Subcutaneous abdominal adipose tissue (tissue), 5 donors: ENCODE measurements around the gene RFK.

ENCODE experiments used
- H3K27ac ChIP-seq: one replicate; pipeline ENCODE4 v1.7.0; 2013; ENCODE audit warnings: low read depth, mild to moderate bottlenecking, inconsistent platforms, low read length, moderate library complexity
- H3K27me3 ChIP-seq, 5 donors: one replicate each; pipeline ENCODE4 v1.7.0; 2013; ENCODE audit warnings: low read length in 5 of 5, inconsistent platforms in 1 of 5; ENCODE audit not compliant: control insufficient read depth in 5 of 5, insufficient read depth in 4 of 5
- H3K36me3 ChIP-seq, 5 donors: one replicate each; pipeline ENCODE4 v1.7.0; 2013; ENCODE audit warnings: low read length in 5 of 5; ENCODE audit not compliant: control insufficient read depth in 5 of 5, insufficient read depth in 5 of 5
- H3K4me1 ChIP-seq, 5 donors: one replicate each; pipeline ENCODE4 v1.7.0; 2013; ENCODE audit warnings: low read length in 5 of 5, mild to moderate bottlenecking in 3 of 5, moderate library complexity in 1 of 5; ENCODE audit not compliant: control insufficient read depth in 5 of 5, insufficient read depth in 5 of 5
- H3K4me3 ChIP-seq, 5 donors: one replicate each; pipeline ENCODE4 v1.7.0; 2013; ENCODE audit warnings: low read length in 5 of 5, low read depth in 1 of 5
- H3K9ac ChIP-seq, 5 donors: one replicate each; pipeline ENCODE4 v1.7.0; 2013; ENCODE audit warnings: low read length in 5 of 5, mild to moderate bottlenecking in 4 of 5, moderate library complexity in 3 of 5
- H3K9me3 ChIP-seq, 5 donors: one replicate each; pipeline ENCODE4 v1.7.0; 2013; ENCODE audit warnings: low read length in 5 of 5; ENCODE audit not compliant: control insufficient read depth in 5 of 5
- donor health status: healthy.
- donor health status: healthy.
- donor health status: healthy.
- donor health status: healthy.
- donor health status: healthy.

Gene RFK

DNA sequence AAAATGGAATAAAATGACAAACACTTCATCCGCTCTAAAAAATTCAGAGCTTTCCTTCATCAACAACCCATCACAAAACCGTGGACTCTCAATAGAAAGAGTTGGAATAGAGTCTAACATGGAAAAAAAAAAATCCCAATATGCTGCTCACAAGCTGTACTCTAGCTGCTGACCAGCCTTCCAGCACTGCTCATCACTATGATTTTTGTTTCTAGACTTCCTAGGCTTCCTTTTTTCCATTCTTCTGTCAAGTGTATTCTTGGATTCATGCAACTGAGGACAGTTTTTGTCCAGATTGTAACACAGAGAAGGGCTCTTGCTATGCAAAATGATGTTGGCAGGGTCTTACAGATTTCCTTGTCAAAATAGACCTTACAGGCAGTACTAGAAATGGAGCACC, 34.5 kb downstream of the RFK start:
- no peaks in the 10 kb centered on the region for H3K27me3 ChIP-seq
- no peaks in the 10 kb centered on the region for H3K9me3 ChIP-seq
- no peak overlapping the region for H3K4me3 ChIP-seq
- H3K27ac ChIP-seq, result no peak overlapping the region
- no peak overlapping the region for H3K9ac ChIP-seq
- H3K36me3 ChIP-seq, result no peaks in the 10 kb centered on the region
- H3K4me1 ChIP-seq, result no peaks in the 10 kb centered on the region

DNA sequence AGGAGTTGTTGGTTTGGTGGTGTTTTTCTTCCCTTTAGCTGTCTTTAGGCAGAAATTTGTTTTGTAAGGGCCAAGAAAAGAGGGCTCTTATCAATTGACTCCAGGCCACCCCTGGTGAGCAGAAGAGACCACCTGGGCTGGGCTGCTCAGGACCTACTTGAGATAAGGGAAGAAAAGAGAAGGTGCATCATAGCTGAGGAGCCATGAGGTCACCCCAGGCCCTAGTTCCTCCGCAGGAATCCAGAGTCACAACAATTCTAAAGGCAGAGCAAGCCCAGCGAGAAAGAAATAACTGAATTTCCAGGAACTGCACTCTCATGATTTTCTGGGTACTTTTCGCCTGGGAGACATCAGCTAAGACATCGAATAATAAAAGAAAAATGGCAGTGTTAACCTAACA, 34.9 kb downstream of the RFK start:
- Histone ChIP-seq H3K27me3 (no peaks in the 10 kb centered on the region), H3K9ac (no peak overlapping the region), H3K4me1 (no peaks in the 10 kb centered on the region), H3K36me3 (no peaks in the 10 kb centered on the region), H3K27ac (no peak overlapping the region), H3K9me3 (no peaks in the 10 kb centered on the region), H3K4me3 (no peak overlapping the region)

DNA sequence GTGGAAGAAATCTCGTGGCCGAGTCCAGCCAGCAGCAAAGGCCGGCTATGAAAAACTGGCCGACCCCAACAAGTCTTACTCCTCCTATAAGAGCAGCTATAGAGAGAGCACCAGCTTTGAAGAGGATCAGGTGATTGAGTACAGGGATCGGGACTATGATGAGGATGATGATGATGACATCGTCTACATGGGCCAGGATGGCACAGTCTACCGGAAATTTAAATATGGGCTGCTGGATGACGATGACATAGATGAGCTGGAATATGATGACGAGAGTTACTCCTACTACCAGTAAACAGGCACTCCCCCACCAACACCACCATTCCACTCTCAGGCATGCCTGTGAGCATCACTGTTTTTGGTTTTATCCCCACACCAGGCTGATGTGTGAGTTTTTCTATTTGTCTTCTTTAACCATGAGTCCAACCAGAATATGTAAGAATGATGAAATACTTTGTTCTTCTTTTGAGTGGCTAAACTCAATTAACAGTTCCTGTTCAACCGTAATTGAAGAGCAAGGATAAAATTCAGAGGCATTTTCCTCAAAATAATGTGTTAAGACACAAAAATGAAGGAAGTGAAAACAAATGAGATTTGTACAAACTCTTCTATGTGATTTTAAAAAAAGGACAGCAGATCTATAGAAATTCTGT, 35.5 kb downstream of the RFK start:
- no peaks in the 10 kb centered on the region for H3K4me1 ChIP-seq
- no peak overlapping the region for H3K27ac ChIP-seq
- H3K4me3 ChIP-seq, result no peak overlapping the region
- H3K27me3 ChIP-seq, result no peaks in the 10 kb centered on the region
- H3K36me3 ChIP-seq, result no peaks in the 10 kb centered on the region
- no peaks in the 10 kb centered on the region for H3K9me3 ChIP-seq
- no peak overlapping the region for H3K9ac ChIP-seq

DNA sequence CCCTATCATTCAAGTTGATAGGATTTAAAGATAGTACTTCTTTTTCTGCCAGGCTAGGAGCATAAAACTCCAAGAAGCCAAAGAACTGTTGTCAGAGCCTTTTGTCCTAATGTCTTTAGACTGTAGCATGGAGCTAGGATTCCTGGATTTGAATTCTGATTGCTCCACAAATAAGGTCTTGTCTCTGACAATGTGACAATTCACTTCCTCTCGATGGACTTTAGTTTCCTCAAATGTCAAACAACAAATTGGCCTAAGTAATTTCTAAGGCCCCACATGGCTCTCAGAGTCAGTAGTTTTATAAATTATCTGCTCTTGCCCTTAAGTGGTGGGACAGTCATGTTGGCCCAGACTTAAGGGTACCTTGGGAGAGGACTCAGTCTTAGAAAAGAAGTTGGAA, 36.7 kb downstream of the RFK start:
- H3K27me3 ChIP-seq, result no peaks in the 10 kb centered on the region
- H3K4me3 ChIP-seq, result no peak overlapping the region
- H3K36me3 ChIP-seq, result no peaks in the 10 kb centered on the region
- H3K9ac ChIP-seq, result no peak overlapping the region
- H3K4me1 ChIP-seq, result no peaks in the 10 kb centered on the region
- H3K27ac ChIP-seq, result no peak overlapping the region
- H3K9me3 ChIP-seq, result no peaks in the 10 kb centered on the region

DNA sequence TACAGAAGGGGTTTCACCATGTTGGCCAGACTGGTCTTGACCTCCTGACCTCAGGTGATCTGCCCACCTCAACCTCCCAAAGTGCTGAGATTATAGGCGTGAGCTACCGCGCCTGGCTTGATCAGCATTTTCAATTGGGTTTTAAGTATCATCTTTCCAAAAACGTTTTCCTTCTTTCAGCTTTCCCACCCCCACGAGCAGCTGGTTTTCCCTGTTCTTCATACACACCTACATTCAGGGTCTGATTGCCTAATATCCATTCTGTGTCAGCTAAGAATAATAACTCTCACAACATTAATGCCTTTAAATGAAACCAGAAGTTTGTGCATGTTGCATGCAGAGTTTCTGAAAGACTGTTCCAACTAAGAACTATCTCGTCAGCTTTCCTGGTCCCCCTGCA, 38.3 kb downstream of the RFK start:
- Histone ChIP-seq H3K4me3 (no peak overlapping the region), H3K27me3 (no peaks in the 10 kb centered on the region), H3K9me3 (no peaks in the 10 kb centered on the region), H3K4me1 (no peaks in the 10 kb centered on the region), H3K27ac (no peak overlapping the region), H3K9ac (no peak overlapping the region), H3K36me3 (no peaks in the 10 kb centered on the region)

DNA sequence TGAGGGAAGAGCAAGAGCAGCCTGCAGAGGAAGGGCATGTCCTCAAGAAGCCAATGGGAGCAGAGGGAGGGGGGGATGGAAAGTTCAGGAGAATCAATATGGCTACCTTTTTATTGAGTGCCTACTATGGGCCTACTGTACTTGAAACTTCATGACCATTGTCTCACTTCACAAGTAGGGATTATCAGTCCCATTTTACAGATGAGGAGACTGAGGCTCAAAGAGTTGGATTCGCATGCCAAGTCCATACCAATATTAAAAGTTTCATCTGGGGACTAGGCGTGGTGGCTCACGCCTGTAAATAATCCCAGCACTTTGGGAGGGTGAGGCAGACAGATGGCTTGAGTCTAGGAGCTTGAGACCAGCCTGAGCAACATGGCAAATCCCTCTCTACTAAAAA, 40.0 kb downstream of the RFK start:
- H3K27me3 ChIP-seq, result no peaks in the 10 kb centered on the region
- H3K36me3 ChIP-seq, result no peaks in the 10 kb centered on the region
- no peak overlapping the region for H3K9ac ChIP-seq
- H3K27ac ChIP-seq, result no peak overlapping the region
- H3K9me3 ChIP-seq, result no peaks in the 10 kb centered on the region
- no peaks in the 10 kb centered on the region for H3K4me1 ChIP-seq
- H3K4me3 ChIP-seq, result no peak overlapping the region

DNA sequence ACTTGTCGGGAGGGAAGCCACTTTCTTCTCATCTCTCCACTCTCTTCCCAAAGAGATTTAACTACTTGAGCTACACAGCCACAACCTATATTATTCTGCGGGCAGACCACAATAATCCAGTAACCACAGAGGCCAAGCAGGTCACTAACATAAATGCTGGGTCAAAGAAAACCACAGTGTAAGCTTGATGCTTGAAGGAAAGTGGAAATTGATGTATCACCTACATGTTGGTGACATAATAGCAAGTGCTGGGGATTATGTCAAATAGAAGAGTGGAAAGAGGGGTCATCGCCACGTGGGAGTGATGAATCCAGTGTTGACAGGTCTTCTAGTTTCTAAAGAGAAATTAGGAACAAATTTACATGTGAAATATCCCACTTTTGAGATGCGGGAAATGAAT, 40.9 kb downstream of the RFK start:
- no peak overlapping the region for H3K4me3 ChIP-seq
- no peak overlapping the region for H3K9ac ChIP-seq
- H3K9me3 ChIP-seq, result no peaks in the 10 kb centered on the region
- no peak overlapping the region for H3K27ac ChIP-seq
- no peaks in the 10 kb centered on the region for H3K4me1 ChIP-seq
- no peaks in the 10 kb centered on the region for H3K27me3 ChIP-seq
- no peaks in the 10 kb centered on the region for H3K36me3 ChIP-seq

DNA sequence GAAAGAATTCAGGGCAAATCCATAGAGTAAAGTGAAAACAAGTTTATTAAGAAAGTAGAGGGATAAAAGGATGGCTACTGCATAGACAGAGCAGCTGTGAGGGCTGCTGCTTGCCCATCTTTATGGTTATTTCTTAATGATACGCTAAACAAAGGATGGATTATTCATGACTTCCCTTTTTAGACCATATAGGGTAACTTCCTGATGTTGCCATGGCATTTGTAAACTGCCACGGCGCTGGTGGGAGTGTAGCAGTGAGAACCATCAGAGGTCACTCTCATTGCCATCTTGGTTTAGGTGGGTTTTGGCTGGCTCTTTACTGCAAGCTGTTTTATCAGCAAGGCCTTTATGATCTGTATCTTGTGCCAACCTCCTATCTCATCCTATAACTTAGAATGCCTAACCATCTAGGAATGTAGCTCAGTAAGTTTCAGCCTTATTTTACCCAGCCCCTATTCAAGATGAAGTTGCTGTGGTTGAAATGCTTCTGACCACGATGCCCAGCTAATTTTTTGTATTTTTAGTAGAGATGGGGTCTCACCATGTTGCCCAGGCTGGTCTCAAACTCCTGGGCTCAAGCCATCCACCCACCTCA, 42.1 kb downstream of the RFK start:
- Histone ChIP-seq H3K9ac (no peak overlapping the region), H3K9me3 (no peaks in the 10 kb centered on the region), H3K27me3 (no peaks in the 10 kb centered on the region), H3K36me3 (no peaks in the 10 kb centered on the region), H3K27ac (no peak overlapping the region), H3K4me3 (no peak overlapping the region), H3K4me1 (no peaks in the 10 kb centered on the region)

DNA sequence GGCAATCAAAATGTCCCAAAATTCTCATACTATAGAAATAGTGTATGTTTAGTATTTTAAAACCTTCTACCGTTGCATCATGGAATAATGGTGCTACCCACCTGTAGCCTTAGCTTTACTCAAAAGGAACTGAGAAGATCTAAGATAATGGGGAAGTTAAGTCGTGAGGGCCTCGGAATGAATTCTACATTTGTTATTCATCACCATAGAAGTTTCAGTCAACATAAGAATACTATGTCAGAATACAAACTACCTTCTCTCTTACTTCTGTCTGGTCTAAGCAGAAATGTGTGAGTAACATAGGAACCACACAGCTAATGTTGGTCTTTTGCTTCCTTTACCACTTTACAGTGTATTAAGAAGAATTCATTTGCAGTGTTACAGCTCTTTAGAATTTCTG, 43.2 kb downstream of the RFK start:
- no peaks in the 10 kb centered on the region for H3K27me3 ChIP-seq
- no peaks in the 10 kb centered on the region for H3K36me3 ChIP-seq
- H3K9me3 ChIP-seq, result no peaks in the 10 kb centered on the region
- H3K4me3 ChIP-seq, result no peak overlapping the region
- H3K9ac ChIP-seq, result no peak overlapping the region
- no peak overlapping the region for H3K27ac ChIP-seq
- H3K4me1 ChIP-seq, result no peaks in the 10 kb centered on the region

DNA sequence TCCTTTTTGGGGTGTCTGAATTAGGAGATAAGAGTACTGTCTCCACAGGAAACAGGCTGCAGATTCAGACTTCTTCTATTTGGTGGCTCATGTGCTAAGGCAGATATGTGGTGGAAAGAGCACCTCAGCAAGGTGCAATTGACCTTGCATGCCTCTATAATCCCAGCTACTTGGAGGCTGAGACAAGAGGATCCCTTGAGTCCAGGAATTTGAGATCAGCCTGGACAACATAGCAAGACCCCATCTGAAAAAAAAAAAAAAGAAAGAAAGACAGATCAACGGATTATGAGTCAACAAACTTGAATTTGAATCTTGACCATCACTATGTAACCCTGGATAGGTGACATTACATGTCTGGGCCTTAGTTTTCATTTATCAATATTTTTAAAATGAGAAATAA, 44.4 kb downstream of the RFK start:
- Histone ChIP-seq H3K27me3 (no peaks in the 10 kb centered on the region), H3K4me3 (no peak overlapping the region), H3K4me1 (no peaks in the 10 kb centered on the region), H3K9ac (no peak overlapping the region), H3K27ac (no peak overlapping the region), H3K36me3 (no peaks in the 10 kb centered on the region), H3K9me3 (no peaks in the 10 kb centered on the region)
